ENCODE data around the gene LTF. TPM values are rescaled to one million over a fixed set of nuclear protein-coding genes. Genes with fewer than 3 reads are reported as not detected.

LTF gene
- total RNA-seq, 2 experiments from 2014 or later = not detected

DNA sequence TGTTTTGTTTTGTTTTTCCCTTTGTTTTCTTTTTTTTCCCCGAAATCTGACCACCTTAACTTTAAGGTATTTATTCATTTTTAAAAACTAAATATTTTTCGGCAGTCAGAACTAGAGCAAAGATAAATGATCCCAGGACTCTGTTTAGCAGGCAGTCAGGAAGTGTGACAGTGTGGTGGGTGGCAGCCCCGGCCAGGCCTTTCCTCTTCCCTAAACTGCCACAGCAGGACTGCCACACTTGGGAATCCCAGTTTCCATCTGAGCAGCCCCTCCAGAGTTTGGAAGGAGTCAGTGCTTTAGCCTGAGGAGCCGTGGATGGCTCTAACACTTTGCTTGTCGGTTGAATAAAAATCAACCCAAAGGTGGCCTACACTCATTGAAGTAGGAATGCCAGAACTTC lies 50.8 kb downstream of the LTF start:
- intact Hi-C loops (cut with DNase I, micrococcal nuclease) = no loop called here
- no peak overlapping the region for H3K4me3 Mint-ChIP-seq

DNA sequence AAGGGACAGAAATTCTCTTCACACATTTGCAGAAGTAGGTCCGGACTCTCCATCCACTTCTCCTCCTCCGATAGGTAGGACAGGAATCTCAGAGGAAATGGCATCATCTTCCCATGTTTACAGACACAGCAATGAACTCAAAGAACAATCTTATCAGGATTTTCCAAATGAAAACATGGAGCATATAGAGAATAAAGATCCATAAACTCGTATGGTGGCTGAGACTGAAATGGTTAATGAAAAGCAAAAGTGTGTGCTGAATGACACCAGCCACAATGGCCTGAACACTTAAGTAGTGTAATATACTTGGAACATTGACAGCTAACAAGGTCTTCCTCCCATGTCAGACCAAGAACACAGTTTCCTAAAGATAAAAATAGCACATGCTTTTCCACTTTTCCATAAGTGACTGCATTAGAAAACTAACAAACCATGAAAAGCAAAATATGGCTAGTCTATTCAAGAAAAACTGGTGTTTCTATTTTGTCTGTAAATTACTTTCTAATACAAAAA lies 51.9 kb downstream of the LTF start:
- peaks cover 19% of the 10 kb centered on the region for H3K4me1 Mint-ChIP-seq (ENCODE audit: low read depth)
- H3K9me3 ChIP-seq (ENCODE audit: control insufficient read depth in 1 of 2, insufficient read depth in 1 of 2, low read length in 2 of 2) = no peaks in the 10 kb centered on the region
- ChIA-PET CTCF (interaction anchor here (0.6 kb wide), 1 partner anchor 309 kb away, joined by 3 read pairs; no protein-coding TSS in a partner anchor), POLR2A (no interaction called here)
- no peaks in the 10 kb centered on the region for H3K27me3 Mint-ChIP-seq
- H3K9me3 Mint-ChIP-seq = no peaks in the 10 kb centered on the region
- DNase-seq = no peak
- ATAC-seq (ENCODE audit: poor library complexity) = no peak
- H3K4me3 Mint-ChIP-seq = no peak overlapping the region
- no peak overlapping the region for H3K4me3 ChIP-seq (ENCODE audit: low read length)
- peaks cover 5% of the 10 kb centered on the region for H3K4me1 ChIP-seq (ENCODE audit: insufficient read depth, low read length)
- intact Hi-C loops (cut with DNase I, micrococcal nuclease) = no loop called here
- H3K36me3 ChIP-seq (ENCODE audit: insufficient read depth, low read length) = no peaks in the 10 kb centered on the region
- no peaks in the 10 kb centered on the region for H3K36me3 Mint-ChIP-seq (ENCODE audit: low read depth)
- no peak overlapping the region for H3K27ac ChIP-seq (ENCODE audit: low read depth in 1 of 2, low read length in 2 of 2)
- H3K27me3 ChIP-seq (ENCODE audit: control insufficient read depth in 1 of 2, insufficient read depth in 2 of 2, low read length in 2 of 2) = no peaks in the 10 kb centered on the region
- H3K27ac Mint-ChIP-seq = no peak overlapping the region
- TF ChIP-seq, protein P1, sequence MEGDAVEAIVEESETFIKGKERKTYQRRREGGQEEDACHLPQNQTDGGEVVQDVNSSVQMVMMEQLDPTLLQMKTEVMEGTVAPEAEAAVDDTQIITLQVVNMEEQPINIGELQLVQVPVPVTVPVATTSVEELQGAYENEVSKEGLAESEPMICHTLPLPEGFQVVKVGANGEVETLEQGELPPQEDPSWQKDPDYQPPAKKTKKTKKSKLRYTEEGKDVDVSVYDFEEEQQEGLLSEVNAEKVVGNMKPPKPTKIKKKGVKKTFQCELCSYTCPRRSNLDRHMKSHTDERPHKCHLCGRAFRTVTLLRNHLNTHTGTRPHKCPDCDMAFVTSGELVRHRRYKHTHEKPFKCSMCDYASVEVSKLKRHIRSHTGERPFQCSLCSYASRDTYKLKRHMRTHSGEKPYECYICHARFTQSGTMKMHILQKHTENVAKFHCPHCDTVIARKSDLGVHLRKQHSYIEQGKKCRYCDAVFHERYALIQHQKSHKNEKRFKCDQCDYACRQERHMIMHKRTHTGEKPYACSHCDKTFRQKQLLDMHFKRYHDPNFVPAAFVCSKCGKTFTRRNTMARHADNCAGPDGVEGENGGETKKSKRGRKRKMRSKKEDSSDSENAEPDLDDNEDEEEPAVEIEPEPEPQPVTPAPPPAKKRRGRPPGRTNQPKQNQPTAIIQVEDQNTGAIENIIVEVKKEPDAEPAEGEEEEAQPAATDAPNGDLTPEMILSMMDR (IDR thresholded peaks at IDR 0.05) = no peak

More for the DNA sequence above, 50.8 kb downstream of the LTF start:
- H3K27me3 Mint-ChIP-seq = no peaks in the 10 kb centered on the region
- Histone ChIP-seq H3K9me3 (ENCODE audit: control insufficient read depth in 1 of 2, insufficient read depth in 1 of 2, low read length in 2 of 2) (no peaks in the 10 kb centered on the region), H3K27ac (ENCODE audit: low read depth in 1 of 2, low read length in 2 of 2) (no peak overlapping the region), H3K4me1 (ENCODE audit: insufficient read depth, low read length) (peaks cover 3% of the 10 kb centered on the region), H3K4me3 (ENCODE audit: low read length) (no peak overlapping the region), H3K36me3 (ENCODE audit: insufficient read depth, low read length) (no peaks in the 10 kb centered on the region), H3K27me3 (ENCODE audit: control insufficient read depth in 1 of 2, insufficient read depth in 2 of 2, low read length in 2 of 2) (no peaks in the 10 kb centered on the region)
- ChIA-PET CTCF (no interaction called here), POLR2A (no interaction called here)
- no peaks in the 10 kb centered on the region for H3K36me3 Mint-ChIP-seq (ENCODE audit: low read depth)
- H3K9me3 Mint-ChIP-seq = no peaks in the 10 kb centered on the region
- no peak for DNase-seq
- no peak for ATAC-seq (ENCODE audit: poor library complexity)
- H3K27ac Mint-ChIP-seq = no peak overlapping the region
- H3K4me1 Mint-ChIP-seq (ENCODE audit: low read depth) = peaks cover 13% of the 10 kb centered on the region
- TF ChIP-seq, protein P1 (IDR thresholded peaks at IDR 0.05) = no peak

DNA sequence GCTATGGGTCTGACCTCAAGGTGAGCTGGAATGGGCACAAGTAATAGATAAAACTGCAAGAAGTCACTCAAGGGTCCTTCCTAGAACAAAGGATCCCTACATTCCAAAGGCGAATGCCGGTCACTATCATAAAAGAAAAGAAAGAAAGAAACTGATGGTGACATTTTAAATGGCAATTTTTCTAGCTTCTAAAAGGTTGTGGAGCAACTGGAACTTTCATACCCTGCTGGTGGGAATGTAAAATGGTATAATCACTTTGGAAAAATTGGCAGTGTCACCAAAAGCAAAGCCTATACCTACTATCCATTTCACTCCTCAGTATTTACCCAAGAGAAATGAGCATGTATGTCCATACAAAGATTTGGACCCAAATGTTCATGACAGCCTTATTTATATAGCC lies 53.4 kb downstream of the LTF start:
- Mint-ChIP-seq H3K27me3 (no peaks in the 10 kb centered on the region), H3K27ac (no peak overlapping the region), H3K9me3 (no peaks in the 10 kb centered on the region), H3K4me3 (no peak overlapping the region), H3K4me1 (ENCODE audit: low read depth) (peaks cover 31% of the 10 kb centered on the region), H3K36me3 (ENCODE audit: low read depth) (no peaks in the 10 kb centered on the region)
- POLR2A ChIA-PET = no interaction called here
- intact Hi-C loops (cut with DNase I, micrococcal nuclease) = no loop called here
- H3K4me1 ChIP-seq (ENCODE audit: insufficient read depth, low read length) = peaks cover 17% of the 10 kb centered on the region
- no peaks in the 10 kb centered on the region for H3K36me3 ChIP-seq (ENCODE audit: insufficient read depth, low read length)
- ATAC-seq (ENCODE audit: poor library complexity) (no peak), DNase-seq (no peak)
- no peaks in the 10 kb centered on the region for H3K9me3 ChIP-seq (ENCODE audit: control insufficient read depth in 1 of 2, insufficient read depth in 1 of 2, low read length in 2 of 2)
- no peak overlapping the region for H3K4me3 ChIP-seq (ENCODE audit: low read length)
- H3K27ac ChIP-seq (ENCODE audit: low read depth in 1 of 2, low read length in 2 of 2) = no peak overlapping the region
- CTCF ChIA-PET = no interaction called here
- no peaks in the 10 kb centered on the region for H3K27me3 ChIP-seq (ENCODE audit: control insufficient read depth in 1 of 2, insufficient read depth in 2 of 2, low read length in 2 of 2)
- TF ChIP-seq, protein P1 (IDR thresholded peaks at IDR 0.05) = no peak
